Stimulated activated memory B cell treated with anti-CD40 and anti-IgM and Interleukin-4, amounts not matched to agents 10 μg/mL and 1 μg/mL and 100 μg/mL, for 72 hours (primary cell): ENCODE data around the gene CUL1.
A peak's percentile ranks its signal among the peaks of the same experiment; 100 is the strongest.
"Not testable (repeated sequence)": the region's sequence is repeated elsewhere in the genome, so short reads cannot be mapped to it uniquely, and the experiment has no call there.

Source experiments
- ATAC-seq: fragments of 150-1000 bp; cut with Tn5 transposase; 2 replicates; pipeline ENCODE4 v1.10.0; 2021
- H3K27ac Mint-ChIP-seq: one replicate; pipeline ENCODE4 v1.8.0; 2022; ENCODE audit warnings: mild to moderate bottlenecking, mixed read lengths
- H3K27me3 Mint-ChIP-seq: one replicate; pipeline ENCODE4 v1.8.0; 2022; ENCODE audit warnings: mixed read lengths
- H3K36me3 Mint-ChIP-seq: one replicate; pipeline ENCODE4 v1.8.0; 2022; ENCODE audit warnings: mixed read lengths
- H3K4me1 Mint-ChIP-seq: one replicate; pipeline ENCODE4 v1.8.0; 2022; ENCODE audit warnings: mixed read lengths
- H3K4me3 Mint-ChIP-seq: one replicate; pipeline ENCODE4 v1.8.0; 2022; ENCODE audit warnings: mild to moderate bottlenecking, moderate library complexity, mixed read lengths
- H3K9me3 Mint-ChIP-seq: one replicate; pipeline ENCODE4 v1.8.0; 2022; ENCODE audit warnings: mixed read lengths

The CUL1 gene

DNA sequence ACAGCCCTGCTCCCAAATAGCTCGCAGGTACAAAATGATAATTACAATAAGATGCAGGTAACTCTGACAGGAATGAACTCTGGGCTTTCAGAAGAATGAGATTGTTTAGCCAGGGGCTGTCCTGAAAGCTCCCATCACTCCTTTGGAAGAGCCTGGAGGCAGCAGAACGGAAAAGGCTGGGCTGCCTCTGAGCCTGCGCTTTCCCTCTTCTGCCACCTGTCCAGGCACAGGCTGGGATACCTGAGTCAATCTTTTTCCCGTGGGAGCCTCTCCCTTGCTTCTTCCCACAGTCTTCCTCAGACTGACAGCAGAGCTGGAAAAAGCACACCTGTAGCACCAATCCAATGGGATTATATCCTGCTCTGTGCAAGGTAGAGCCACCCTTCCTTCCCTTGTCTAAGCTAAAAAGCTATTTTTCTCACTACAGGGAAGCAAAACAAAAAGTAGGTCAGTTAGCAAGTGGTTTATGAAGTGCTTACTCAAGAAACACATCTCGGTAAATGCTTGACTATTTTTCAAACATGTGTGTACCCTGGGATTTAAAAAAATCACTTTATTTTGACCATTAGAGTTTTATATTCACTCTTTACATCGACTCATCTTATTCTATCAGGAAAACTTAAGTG, 12.3 kb upstream of the CUL1 start:
- no peaks in the 10 kb centered on the region for H3K36me3 Mint-ChIP-seq
- H3K27ac Mint-ChIP-seq = no peak overlapping the region
- no peak for ATAC-seq
- H3K9me3 Mint-ChIP-seq = peaks cover 6% of the 10 kb centered on the region
- H3K4me3 Mint-ChIP-seq = no peak overlapping the region
- no peaks in the 10 kb centered on the region for H3K27me3 Mint-ChIP-seq
- H3K4me1 Mint-ChIP-seq = no peaks in the 10 kb centered on the region

DNA sequence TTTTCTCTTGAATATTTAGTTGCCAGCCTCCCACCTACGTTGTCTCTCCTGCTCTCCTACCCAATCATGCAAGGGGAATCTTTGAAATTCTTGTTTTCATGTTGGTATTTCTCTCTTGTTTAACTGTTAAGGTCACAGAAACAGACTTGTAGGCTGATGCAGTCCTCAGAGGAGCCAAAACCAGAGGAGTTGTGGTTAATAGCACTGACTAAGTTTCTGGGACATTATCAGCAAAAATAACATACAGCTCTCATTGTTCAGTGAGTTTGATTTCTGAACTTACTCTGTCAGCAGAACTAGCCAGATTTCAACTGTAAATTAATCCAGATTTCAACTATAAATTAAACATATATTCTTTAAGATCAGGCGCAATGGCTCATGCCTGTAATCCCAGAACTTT, 11.1 kb upstream of the CUL1 start:
- Mint-ChIP-seq H3K36me3 (no peaks in the 10 kb centered on the region), H3K4me3 (no peak overlapping the region), H3K27me3 (no peaks in the 10 kb centered on the region), H3K9me3 (no peaks in the 10 kb centered on the region), H3K27ac (no peak overlapping the region), H3K4me1 (no peaks in the 10 kb centered on the region)
- ATAC-seq = peak; percentile 58

DNA sequence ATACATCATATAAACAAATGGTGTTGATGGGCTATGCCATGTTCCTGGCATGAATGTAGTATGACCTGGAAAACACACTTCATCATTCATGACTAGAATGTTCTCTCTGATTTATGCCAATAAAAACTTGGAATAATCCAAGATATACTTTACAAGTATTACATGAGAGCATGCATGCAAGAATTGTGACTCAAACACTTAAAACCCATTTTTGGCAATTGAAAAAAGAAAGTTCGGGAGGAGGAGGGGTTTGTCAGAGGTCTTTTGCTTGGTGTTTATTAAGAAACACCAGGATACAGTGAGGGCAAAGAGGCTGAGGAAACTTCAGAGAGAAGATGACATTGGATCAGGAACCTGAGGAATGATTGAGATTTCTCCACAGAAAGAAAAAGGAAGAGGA, 10.2 kb upstream of the CUL1 start:
- Mint-ChIP-seq H3K27me3 (no peaks in the 10 kb centered on the region), H3K4me3 (no peak overlapping the region), H3K27ac (no peak overlapping the region), H3K4me1 (no peaks in the 10 kb centered on the region), H3K9me3 (no peaks in the 10 kb centered on the region), H3K36me3 (no peaks in the 10 kb centered on the region)
- no peak for ATAC-seq

DNA sequence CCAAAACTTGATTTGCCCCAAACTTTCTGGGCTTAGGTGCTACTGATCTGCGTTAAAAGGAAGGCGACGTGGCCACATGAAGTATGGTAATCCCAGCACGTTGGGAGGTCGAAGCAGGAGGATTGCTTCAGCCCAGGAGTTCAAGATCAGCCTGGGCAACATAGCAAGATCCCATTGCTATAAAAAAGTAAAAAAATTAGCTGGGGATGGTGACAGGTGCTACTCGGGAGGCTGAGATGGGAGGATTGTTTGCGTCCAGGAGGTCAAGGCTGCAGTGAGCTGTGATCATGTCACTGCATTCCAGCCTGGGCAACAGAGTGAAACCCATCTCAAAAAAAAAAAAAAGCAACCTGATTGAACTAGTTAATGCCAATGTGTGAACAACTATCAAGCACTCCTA, 5.1 kb upstream of the CUL1 start:
- ATAC-seq = no peak
- Mint-ChIP-seq H3K4me1 (peaks cover 16% of the 10 kb centered on the region), H3K27ac (no peak overlapping the region), H3K36me3 (no peaks in the 10 kb centered on the region), H3K9me3 (no peaks in the 10 kb centered on the region), H3K4me3 (no peak overlapping the region), H3K27me3 (no peaks in the 10 kb centered on the region)

DNA sequence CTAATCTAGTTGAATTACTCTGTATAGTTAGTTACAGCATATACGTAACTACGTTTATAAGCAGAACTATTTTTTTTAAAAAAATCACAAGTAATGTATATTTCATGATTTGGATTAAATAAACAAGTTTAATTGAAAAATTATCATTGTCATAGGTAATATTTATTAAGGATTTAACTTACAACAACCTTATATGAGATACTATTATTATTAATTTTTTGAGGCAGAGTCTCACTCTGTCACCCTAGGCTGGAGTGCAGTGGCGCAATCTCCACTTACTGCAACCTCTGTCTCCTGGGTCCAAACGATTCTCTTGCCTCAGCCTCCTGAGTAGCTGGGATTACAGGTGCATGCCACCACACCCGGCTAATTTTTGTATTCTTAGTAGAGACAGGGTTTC, 4.1 kb upstream of the CUL1 start:
- Mint-ChIP-seq H3K36me3 (no peaks in the 10 kb centered on the region), H3K4me3 (no peak overlapping the region), H3K27ac (no peak overlapping the region), H3K9me3 (no peaks in the 10 kb centered on the region), H3K27me3 (no peaks in the 10 kb centered on the region), H3K4me1 (peaks cover 16% of the 10 kb centered on the region)
- no peak for ATAC-seq

DNA sequence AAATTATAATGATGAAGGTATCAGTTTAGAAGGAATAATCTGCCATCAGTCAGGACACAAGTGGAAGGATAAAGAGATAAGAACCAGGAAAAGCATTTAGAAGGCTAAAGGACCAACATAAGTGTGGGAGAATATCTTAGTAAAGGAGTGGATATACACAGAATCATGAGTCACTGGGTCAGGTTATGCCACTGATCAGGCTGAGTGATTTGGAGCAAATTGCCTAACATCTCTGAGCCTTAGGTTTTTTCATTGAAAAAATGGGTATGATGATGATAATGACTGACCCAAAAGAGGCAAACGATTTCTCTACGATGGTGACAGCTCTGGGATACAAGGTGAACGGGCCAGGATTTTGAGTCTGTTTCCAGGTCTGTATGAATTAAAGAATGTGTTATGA, 2.8 kb upstream of the CUL1 start:
- Mint-ChIP-seq H3K9me3 (no peaks in the 10 kb centered on the region), H3K4me1 (peaks cover 29% of the 10 kb centered on the region), H3K4me3 (no peak overlapping the region), H3K27me3 (no peaks in the 10 kb centered on the region), H3K27ac (no peak overlapping the region), H3K36me3 (no peaks in the 10 kb centered on the region)
- ATAC-seq = no peak

DNA sequence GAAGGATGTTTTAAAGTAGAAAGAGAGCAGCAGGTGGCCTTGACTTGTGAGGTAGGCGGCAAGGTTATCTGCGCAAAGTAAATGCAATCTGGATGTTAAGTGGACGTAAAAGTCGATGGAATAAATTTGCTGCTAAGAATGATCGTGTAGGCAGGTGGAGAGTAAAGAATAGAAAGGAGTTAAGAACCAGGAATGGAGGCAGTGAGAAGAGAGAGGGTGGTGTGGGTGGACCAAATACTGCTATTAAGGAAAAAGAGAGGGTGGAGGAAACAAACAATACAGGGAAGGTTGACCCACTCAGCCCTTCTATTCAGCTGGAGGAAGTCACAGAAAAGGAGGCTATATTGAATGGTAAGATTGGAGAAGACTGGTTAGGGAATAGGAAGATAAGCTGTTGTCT, 1.9 kb upstream of the CUL1 start:
- H3K27me3 Mint-ChIP-seq = no peaks in the 10 kb centered on the region
- H3K27ac Mint-ChIP-seq = peak overlapping the region; percentile 93
- no peaks in the 10 kb centered on the region for H3K36me3 Mint-ChIP-seq
- H3K4me3 Mint-ChIP-seq = no peak overlapping the region
- no peaks in the 10 kb centered on the region for H3K9me3 Mint-ChIP-seq
- peaks cover 37% of the 10 kb centered on the region for H3K4me1 Mint-ChIP-seq
- ATAC-seq = no peak

DNA sequence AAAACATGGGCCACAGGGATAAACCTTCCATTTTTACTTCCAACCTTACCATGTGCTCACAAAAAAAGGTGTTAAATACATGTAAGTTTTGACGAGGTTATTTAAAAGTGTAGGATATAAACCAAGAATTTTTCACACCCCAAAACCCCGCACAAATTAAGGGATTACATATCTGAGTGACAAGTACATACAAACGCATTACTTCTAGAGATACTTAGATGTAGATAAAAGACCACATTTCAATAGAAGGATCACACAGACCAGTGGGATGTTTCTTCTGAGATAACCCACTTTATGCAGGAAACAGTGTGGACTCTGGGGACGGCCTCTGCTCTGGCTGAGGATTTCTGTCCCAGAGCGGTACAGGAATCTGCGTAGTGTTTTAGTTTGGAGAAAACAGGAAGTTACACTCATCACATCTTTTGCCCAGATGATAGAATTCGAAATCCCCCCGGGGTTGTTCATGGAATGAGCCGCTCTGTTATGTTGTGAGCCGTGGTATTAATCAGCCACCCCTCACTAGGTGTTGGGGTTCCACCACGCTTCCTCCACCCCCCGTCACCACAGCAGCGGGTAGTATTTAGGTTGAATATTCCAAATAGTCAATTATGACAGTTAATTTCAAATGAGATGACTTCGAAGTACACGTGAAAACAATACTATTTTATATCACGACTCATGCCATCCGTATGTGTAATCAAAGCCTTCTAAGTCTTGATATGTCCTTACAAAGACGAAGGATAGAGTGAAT, 1.3 kb upstream of the CUL1 start:
- no peaks in the 10 kb centered on the region for H3K27me3 Mint-ChIP-seq
- no peaks in the 10 kb centered on the region for H3K36me3 Mint-ChIP-seq
- peak overlapping the region; percentile 93 for H3K27ac Mint-ChIP-seq
- no peak for ATAC-seq
- H3K4me1 Mint-ChIP-seq = peaks cover 41% of the 10 kb centered on the region
- H3K4me3 Mint-ChIP-seq = peak overlapping the region; percentile 88
- no peaks in the 10 kb centered on the region for H3K9me3 Mint-ChIP-seq

DNA sequence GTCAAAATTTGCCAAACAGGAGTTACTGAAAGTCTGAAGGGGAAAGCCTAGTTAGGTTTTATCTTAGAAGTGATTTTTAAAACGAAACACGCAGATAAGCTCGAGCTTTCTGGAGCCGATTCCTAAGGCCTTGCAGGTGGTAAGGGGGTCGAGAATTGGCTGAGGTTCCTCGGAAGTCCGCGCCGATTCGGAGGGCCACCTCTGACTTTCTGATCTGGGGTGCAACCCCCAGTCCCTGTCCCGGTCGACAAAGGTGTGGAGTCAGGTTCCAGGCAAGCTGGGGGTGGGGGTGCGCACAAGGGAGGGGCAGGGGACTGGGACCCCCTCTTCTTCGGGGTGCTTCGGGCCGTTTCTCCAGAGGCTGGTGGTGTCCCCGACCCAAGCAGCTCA, 701 bp upstream of the CUL1 start:
- peak overlapping the region; percentile 88 for H3K4me3 Mint-ChIP-seq
- no peaks in the 10 kb centered on the region for H3K9me3 Mint-ChIP-seq
- ATAC-seq = no peak
- H3K4me1 Mint-ChIP-seq = peaks cover 47% of the 10 kb centered on the region
- no peaks in the 10 kb centered on the region for H3K27me3 Mint-ChIP-seq
- H3K27ac Mint-ChIP-seq = peak overlapping the region; percentile 93
- no peaks in the 10 kb centered on the region for H3K36me3 Mint-ChIP-seq

DNA sequence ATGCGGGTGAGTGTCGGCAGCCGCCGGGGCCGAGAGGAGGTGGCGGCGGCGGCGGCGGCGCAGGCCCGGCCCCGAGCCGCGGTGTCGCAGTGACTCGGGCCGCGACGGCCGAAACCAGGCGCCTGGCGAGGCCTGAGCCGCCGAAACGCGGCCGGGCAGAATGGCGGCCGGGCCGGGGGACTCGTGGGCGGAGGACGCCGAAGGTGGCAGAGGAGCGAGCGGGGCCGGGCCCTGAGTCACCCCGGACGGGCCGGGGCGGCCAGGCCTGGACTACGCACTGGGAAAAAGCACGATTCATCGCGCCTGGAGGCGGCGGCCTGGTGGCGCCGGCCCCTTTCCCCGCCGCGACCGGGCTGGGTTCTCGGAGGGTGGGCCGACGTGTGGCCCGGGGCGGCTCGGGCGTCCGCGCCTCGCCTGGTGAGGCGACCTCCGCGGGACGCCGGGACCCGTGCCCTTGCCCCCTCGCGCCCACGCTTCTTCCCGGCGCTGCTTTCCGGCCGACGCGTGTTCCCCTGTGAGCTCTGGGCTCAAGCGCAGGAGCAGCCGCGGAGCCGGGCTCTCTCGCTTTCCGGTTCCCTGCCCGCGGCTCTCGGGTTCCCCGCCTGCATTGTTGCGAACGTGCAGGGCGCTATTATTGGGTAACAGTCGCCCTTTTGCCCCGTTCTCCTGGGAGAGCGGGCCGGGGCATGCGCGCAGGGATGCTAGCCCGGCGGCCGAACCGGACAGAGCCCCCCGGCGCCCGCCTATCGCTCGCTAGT, 500 bp downstream of the CUL1 start:
- no peaks in the 10 kb centered on the region for H3K36me3 Mint-ChIP-seq
- H3K4me3 Mint-ChIP-seq = peak overlapping the region; percentile 97
- H3K4me1 Mint-ChIP-seq = peaks cover 57% of the 10 kb centered on the region
- H3K27ac Mint-ChIP-seq = peak overlapping the region; percentile 93
- H3K9me3 Mint-ChIP-seq = no peaks in the 10 kb centered on the region
- no peaks in the 10 kb centered on the region for H3K27me3 Mint-ChIP-seq
- ATAC-seq = peak; percentile 65

DNA sequence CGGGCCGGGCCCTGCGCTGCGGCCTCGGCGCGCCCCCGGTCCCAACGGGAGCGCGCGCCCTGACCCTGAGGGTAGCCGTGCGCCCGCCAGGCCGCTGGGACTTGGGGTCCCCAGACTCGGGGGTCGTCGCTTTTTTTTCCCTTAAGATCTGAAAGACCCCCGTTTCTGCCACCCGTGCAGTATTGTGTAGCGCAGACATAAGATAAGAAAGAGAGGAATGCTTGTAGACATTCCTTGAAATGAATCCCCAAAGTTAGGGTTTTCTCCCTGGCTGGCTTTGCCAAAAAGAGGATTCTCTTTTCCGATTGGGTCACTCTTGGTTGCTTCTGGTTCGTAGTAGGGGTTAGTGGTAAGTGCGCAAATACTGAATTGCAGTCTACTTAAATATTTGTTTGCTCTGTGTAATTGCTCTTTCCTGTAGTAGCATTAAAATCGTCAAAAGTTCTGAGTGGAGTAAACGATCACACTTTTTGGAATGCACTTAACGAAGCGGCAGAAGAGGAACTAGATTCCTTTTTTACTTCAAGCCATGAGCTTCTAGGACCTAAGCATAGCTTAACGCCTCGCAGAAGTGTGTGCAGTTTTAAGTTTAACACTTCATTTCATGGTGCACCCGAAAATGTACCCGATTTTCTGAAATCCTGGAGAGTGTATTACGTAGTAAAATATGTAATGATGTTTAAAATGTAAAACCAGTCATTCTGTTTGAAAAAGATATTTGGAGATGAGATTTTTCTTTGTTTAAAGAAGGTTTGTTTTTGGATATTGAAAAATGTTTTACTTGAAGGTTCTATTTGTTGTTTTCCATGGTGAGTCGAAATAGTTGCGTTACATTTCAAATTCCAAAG, 1.3 kb downstream of the CUL1 start:
- peak overlapping the region; percentile 97 for H3K4me3 Mint-ChIP-seq
- ATAC-seq = no peak
- peak overlapping the region; percentile 93 for H3K27ac Mint-ChIP-seq
- no peaks in the 10 kb centered on the region for H3K9me3 Mint-ChIP-seq
- H3K27me3 Mint-ChIP-seq = no peaks in the 10 kb centered on the region
- H3K4me1 Mint-ChIP-seq = peaks cover 61% of the 10 kb centered on the region
- H3K36me3 Mint-ChIP-seq = no peaks in the 10 kb centered on the region

DNA sequence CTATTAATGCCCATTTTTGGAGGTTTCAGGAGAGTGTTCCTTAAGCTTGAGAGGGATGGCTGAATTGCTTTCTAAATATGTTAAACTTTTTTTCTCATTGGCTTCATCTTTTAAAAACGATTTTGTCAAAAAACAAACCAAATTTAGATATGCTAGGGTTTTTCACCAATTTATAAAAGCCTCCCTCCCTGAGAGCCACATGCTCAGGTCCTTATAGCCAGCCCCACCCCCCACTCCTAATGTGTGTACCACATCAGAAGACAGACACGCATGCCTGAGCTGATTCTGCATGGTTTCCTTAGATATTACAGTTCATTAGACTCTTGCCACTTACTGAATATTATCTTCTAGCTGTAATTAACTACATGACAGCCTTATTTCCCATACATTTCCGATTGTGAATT, 2.0 kb downstream of the CUL1 start:
- H3K36me3 Mint-ChIP-seq = no peaks in the 10 kb centered on the region
- H3K27me3 Mint-ChIP-seq = no peaks in the 10 kb centered on the region
- peaks cover 68% of the 10 kb centered on the region for H3K4me1 Mint-ChIP-seq
- peak overlapping the region; percentile 97 for H3K4me3 Mint-ChIP-seq
- ATAC-seq = no peak
- H3K27ac Mint-ChIP-seq = peak overlapping the region; percentile 93
- no peaks in the 10 kb centered on the region for H3K9me3 Mint-ChIP-seq

DNA sequence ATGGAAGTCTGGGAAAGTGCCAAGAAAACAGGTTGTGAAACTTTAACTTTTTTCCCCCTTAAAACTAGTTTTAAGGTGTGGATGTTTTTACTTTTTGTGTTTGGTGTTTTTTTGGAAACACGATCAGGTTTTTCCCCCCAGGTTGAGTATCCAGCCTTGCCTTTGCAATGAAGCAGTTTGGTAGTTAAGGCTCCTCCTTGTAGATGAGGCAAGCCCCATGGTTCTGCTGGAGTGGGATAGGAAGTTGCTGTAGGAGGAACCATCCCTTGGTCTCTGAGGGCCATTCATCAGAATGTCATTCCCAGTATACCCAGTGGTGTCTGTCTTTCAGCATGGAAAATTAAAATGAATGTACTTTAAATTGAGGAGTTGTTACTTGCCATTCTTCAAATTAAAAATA, 2.7 kb downstream of the CUL1 start:
- Mint-ChIP-seq H3K4me3 (peak overlapping the region; percentile 97), H3K4me1 (peaks cover 75% of the 10 kb centered on the region), H3K36me3 (no peaks in the 10 kb centered on the region), H3K27me3 (no peaks in the 10 kb centered on the region), H3K9me3 (no peaks in the 10 kb centered on the region), H3K27ac (peak overlapping the region; percentile 93)
- ATAC-seq = no peak

DNA sequence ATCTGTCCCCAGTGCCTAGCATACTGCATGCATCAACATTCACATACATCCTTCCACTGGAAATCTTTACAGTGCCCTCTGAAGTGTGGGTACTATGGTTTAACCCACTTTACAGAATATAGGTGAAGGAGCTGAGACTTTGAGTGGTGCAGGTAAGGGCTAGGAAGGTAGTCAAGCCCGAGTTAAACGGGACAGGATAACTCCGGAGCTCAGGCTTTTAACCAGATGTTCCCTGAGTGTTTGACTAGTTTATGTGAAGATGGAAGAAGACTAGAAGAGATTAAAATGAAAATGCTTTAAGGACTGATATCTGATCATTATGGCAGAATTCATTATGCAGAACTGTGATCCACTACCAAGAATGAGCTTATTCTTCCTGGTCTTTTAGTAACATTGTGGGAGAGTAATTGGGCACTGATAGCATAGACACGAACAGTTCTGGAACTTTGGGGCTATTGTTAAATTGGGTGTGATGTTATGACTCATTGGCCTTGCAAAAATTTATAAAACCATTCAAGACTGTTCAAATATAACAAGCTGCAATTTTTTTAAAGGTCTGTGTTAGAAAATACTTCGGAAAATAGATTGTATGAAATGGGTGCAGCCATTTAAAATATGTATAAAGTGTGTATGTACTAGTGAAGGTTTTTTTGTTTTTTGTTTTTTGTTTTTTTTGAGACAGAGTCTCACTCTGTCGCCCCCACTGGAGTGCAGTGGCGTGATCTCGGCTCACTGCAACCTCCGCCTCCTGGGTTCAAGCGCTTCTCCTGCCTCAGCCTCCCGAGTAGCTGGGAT, 4.4 kb downstream of the CUL1 start:
- Mint-ChIP-seq H3K9me3 (no peaks in the 10 kb centered on the region), H3K4me1 (peaks cover 73% of the 10 kb centered on the region), H3K27ac (no peak overlapping the region), H3K36me3 (no peaks in the 10 kb centered on the region), H3K4me3 (no peak overlapping the region), H3K27me3 (no peaks in the 10 kb centered on the region)
- no peak for ATAC-seq

DNA sequence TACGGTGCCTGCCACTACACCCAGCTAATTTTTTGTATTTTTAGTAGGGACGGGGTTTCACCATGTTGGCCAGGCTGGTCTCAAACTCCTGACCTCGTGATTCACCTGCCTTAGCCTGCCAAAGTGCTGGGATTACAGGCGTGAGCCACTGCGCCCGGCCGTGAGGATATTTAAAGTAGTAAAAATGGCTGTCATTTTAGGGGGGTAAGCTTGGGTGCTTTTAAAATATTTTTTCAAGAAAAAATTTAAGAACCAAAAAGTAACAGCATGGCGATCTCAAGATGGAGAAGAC, 4.9 kb downstream of the CUL1 start:
- H3K4me3 Mint-ChIP-seq, H3K9me3 Mint-ChIP-seq, H3K36me3 Mint-ChIP-seq, ATAC-seq, H3K27ac Mint-ChIP-seq, H3K27me3 Mint-ChIP-seq: not testable (repeated sequence)
- peaks cover 78% of the 10 kb centered on the region for H3K4me1 Mint-ChIP-seq
